ENCODE data around the gene CUBN.

Gene CUBN

GRCh38 chr10:16896993-16897392 is 232.6 kb downstream of the CUBN start:
- in situ Hi-C loops (cut with HindIII; ENCODE audit: low sequenced_read_pairs) = loop anchor here (5.0 kb wide), 1 partner anchor 105 kb away; no protein-coding TSS in a partner anchor

GRCh38 chr10:16894821-16895220 is 234.8 kb downstream of the CUBN start:
- in situ Hi-C loops (cut with HindIII; ENCODE audit: low sequenced_read_pairs) = loop anchor here (5.0 kb wide), 1 partner anchor 107 kb away; no protein-coding TSS in a partner anchor

- in situ Hi-C loops (cut with HindIII; ENCODE audit: low sequenced_read_pairs) = no loop called here
These were observed 235.9 kb downstream of the CUBN start for GRCh38 chr10:16893664-16894063.

GRCh38 chr10:16891375-16892313 is 238.0 kb downstream of the CUBN start:
- in situ Hi-C loops (cut with HindIII; ENCODE audit: low sequenced_read_pairs) = no loop called here

GRCh38 chr10:16890691-16891090 is 238.9 kb downstream of the CUBN start:
- in situ Hi-C loops (cut with HindIII; ENCODE audit: low sequenced_read_pairs) = no loop called here

- in situ Hi-C loops (cut with HindIII; ENCODE audit: low sequenced_read_pairs) = no loop called here
These were observed 242.0 kb downstream of the CUBN start for GRCh38 chr10:16887565-16887964.

GRCh38 chr10:16886031-16886430 is 243.6 kb downstream of the CUBN start:
- in situ Hi-C loops (cut with HindIII; ENCODE audit: low sequenced_read_pairs) = no loop called here

GRCh38 chr10:16884497-16884896 is 245.1 kb downstream of the CUBN start:
- in situ Hi-C loops (cut with HindIII; ENCODE audit: low sequenced_read_pairs) = no loop called here

GRCh38 chr10:16883084-16883483 is 246.5 kb downstream of the CUBN start:
- in situ Hi-C loops (cut with HindIII; ENCODE audit: low sequenced_read_pairs) = no loop called here

GRCh38 chr10:16870331-16870730 is 259.3 kb downstream of the CUBN start:
- in situ Hi-C loops (cut with HindIII; ENCODE audit: low sequenced_read_pairs) = no loop called here

GRCh38 chr10:16867990-16868389 is 261.6 kb downstream of the CUBN start:
- in situ Hi-C loops (cut with HindIII; ENCODE audit: low sequenced_read_pairs) = loop anchor here (10.0 kb wide), 1 partner anchor 397 kb away; no protein-coding TSS in a partner anchor

GRCh38 chr10:16867556-16867955 is 262.1 kb downstream of the CUBN start:
- in situ Hi-C loops (cut with HindIII; ENCODE audit: low sequenced_read_pairs) = loop anchor here (10.0 kb wide), 1 partner anchor 397 kb away; no protein-coding TSS in a partner anchor

- in situ Hi-C loops (cut with HindIII; ENCODE audit: low sequenced_read_pairs) = loop anchor here (10.0 kb wide), 1 partner anchor 398 kb away; no protein-coding TSS in a partner anchor
These were observed 262.9 kb downstream of the CUBN start for GRCh38 chr10:16866541-16867275.

- in situ Hi-C loops (cut with HindIII; ENCODE audit: low sequenced_read_pairs) = loop anchor here (10.0 kb wide), 1 partner anchor 399 kb away; no protein-coding TSS in a partner anchor
These were observed 263.8 kb downstream of the CUBN start for GRCh38 chr10:16865766-16866165.

GRCh38 chr10:16863766-16864165 is 265.8 kb downstream of the CUBN start:
- in situ Hi-C loops (cut with HindIII; ENCODE audit: low sequenced_read_pairs) = loop anchor here (10.0 kb wide), 1 partner anchor 401 kb away; no protein-coding TSS in a partner anchor

- in situ Hi-C loops (cut with HindIII; ENCODE audit: low sequenced_read_pairs) = loop anchor here (10.0 kb wide), 1 partner anchor 277 kb away; no protein-coding TSS in a partner anchor
These were observed 272.2 kb downstream of the CUBN start for GRCh38 chr10:16857419-16857818.

- in situ Hi-C loops (cut with HindIII; ENCODE audit: low sequenced_read_pairs) = loop anchor here (10.0 kb wide), 1 partner anchor 278 kb away; no protein-coding TSS in a partner anchor
These were observed 273.0 kb downstream of the CUBN start for GRCh38 chr10:16856567-16856966.

- in situ Hi-C loops (cut with HindIII; ENCODE audit: low sequenced_read_pairs) = loop anchor here (10.0 kb wide), 1 partner anchor 279 kb away; no protein-coding TSS in a partner anchor
These were observed 273.5 kb downstream of the CUBN start for GRCh38 chr10:16856092-16856491.

- in situ Hi-C loops (cut with HindIII; ENCODE audit: low sequenced_read_pairs) = loop anchor here (10.0 kb wide), 1 partner anchor 280 kb away; no protein-coding TSS in a partner anchor
These were observed 275.0 kb downstream of the CUBN start for GRCh38 chr10:16854623-16855022.

GRCh38 chr10:16853809-16854208 is 275.8 kb downstream of the CUBN start:
- in situ Hi-C loops (cut with HindIII; ENCODE audit: low sequenced_read_pairs) = loop anchor here (10.0 kb wide), 1 partner anchor 281 kb away; no protein-coding TSS in a partner anchor

GRCh38 chr10:16853201-16853600 is 276.4 kb downstream of the CUBN start:
- in situ Hi-C loops (cut with HindIII; ENCODE audit: low sequenced_read_pairs) = loop anchor here (10.0 kb wide), 1 partner anchor 282 kb away; no protein-coding TSS in a partner anchor
